Cerebellar nuclear complex (tissue), 1 donor: ENCODE measurements around the gene PDE4C.

Experiments used
- DNase-seq, 2 experiments: peaks; one replicate each; lab custom pipeline; 2025; lab: John Stamatoyannopoulos, UW

The PDE4C gene

GRCh38 chr19:18225702-18226468 is at the start of gene PDE4C:
TSS of gene PDE4C (minus strand) at chr19:18226438. CDS start at chr19:18226415, 23 bp downstream.
- no peak for DNase-seq

- DNase-seq = peak in 1 of 2 experiments; percentile 29
Measured at GRCh38 chr19:18274781-18275356, 48.6 kb upstream of the PDE4C start.

- no peak for DNase-seq
Measured at GRCh38 chr19:18274219-18274780, 48.1 kb upstream of the PDE4C start, which contains the start of gene IQCN. TSS of gene IQCN (minus strand) at chr19:18274452. CDS start at chr19:18269478, 4,974 bp downstream.

GRCh38 chr19:18273561-18274218 is 47.5 kb upstream of the PDE4C start:
- DNase-seq = no peak

- DNase-seq = no peak
Measured at GRCh38 chr19:18271433-18271841, 45.2 kb upstream of the PDE4C start.

GRCh38 chr19:18270326-18270725 is 44.1 kb upstream of the PDE4C start:
- no peak for DNase-seq

GRCh38 chr19:18269070-18269723 is 43.0 kb upstream of the PDE4C start:
- no peak for DNase-seq

GRCh38 chr19:18266771-18267686 is 40.8 kb upstream of the PDE4C start:
- DNase-seq = no peak

- no peak for DNase-seq
Measured at GRCh38 chr19:18265582-18265981, 39.3 kb upstream of the PDE4C start.

- no peak for DNase-seq
Measured at GRCh38 chr19:18264971-18265540, 38.8 kb upstream of the PDE4C start.

GRCh38 chr19:18264137-18264854 is 38.1 kb upstream of the PDE4C start:
- DNase-seq = no peak

GRCh38 chr19:18263324-18264136 is 37.3 kb upstream of the PDE4C start:
- no peak for DNase-seq

- no peak for DNase-seq
Measured at GRCh38 chr19:18262917-18263316, 36.7 kb upstream of the PDE4C start.

GRCh38 chr19:18262144-18262543 is 35.9 kb upstream of the PDE4C start:
- no peak for DNase-seq

- DNase-seq = no peak
Measured at GRCh38 chr19:18261474-18261873, 35.2 kb upstream of the PDE4C start.

- DNase-seq = no peak
Measured at GRCh38 chr19:18259893-18260292, 33.7 kb upstream of the PDE4C start.

GRCh38 chr19:18257503-18258470 is 31.5 kb upstream of the PDE4C start:
- no peak for DNase-seq
